Panc1 (cell line): ENCODE results near the gene MACROD1. TPM values are rescaled to one million over a fixed set of nuclear protein-coding genes. Genes with fewer than 3 reads are reported as not detected.

Experiments
- ATAC-seq: fragments of 200-7000 bp; cut with Tn5 transposase; 2 replicates; pipeline ENCODE4 v1.9.1; 2020; ENCODE audit warnings: mild to moderate bottlenecking, moderate library complexity
- BruUV-seq: library from RNA; stranded (reverse); fragments of 400-500 nt; replicated peaks from 2 replicates; lab custom pipeline; 2021; lab: Mats Ljungman, UMichigan
- CTCF ChIA-PET: fragments of 300-600 bp; sonication (Branson Sonifier 250); formaldehyde crosslinking; loops from one replicate; lab custom pipeline; 2022; ENCODE audit warnings: antibody characterized with exemption; lab: Charles Lee
- POLR2A ChIA-PET: fragments of 300-600 bp; sonication (Branson Sonifier 250); formaldehyde crosslinking; loops from one replicate; lab custom pipeline; 2022; ENCODE audit warnings: antibody characterized with exemption; lab: Charles Lee
- DNase-seq: peaks from one replicate; pipeline ENCODE4 v3.0.0-alpha.2; 2010; ENCODE audit warnings: low read depth, low spot score
- H3K27ac ChIP-seq: 2 replicates; pipeline ENCODE4 v1.5.1; 2011; ENCODE audit warnings: mild to moderate bottlenecking, low read length, inconsistent platforms
- H3K27me3 ChIP-seq: fragments of 200-500 bp; sonication (Bioruptor generic); 2 replicates; pipeline ENCODE4 v1.6.0; 2014; ENCODE audit warnings: low read length, inconsistent platforms; ENCODE audit not compliant: control insufficient read depth, insufficient read depth
- H3K36me3 ChIP-seq: fragments of 200-500 bp; sonication (Bioruptor generic); 2 replicates; pipeline ENCODE4 v1.5.1; 2014; ENCODE audit warnings: inconsistent platforms, mild to moderate bottlenecking, low read length, moderate library complexity; ENCODE audit not compliant: control insufficient read depth, insufficient read depth
- H3K4me1 ChIP-seq: 2 replicates; pipeline ENCODE4 v1.5.1; 2011; ENCODE audit warnings: inconsistent platforms, mild to moderate bottlenecking, low read length, moderate library complexity; ENCODE audit not compliant: control insufficient read depth, insufficient read depth
- H3K4me3 ChIP-seq, 2 experiments: 2 replicates each; pipeline ENCODE4 v1.5.1; 2011 to 2012; ENCODE audit warnings: low read depth in 2 of 2, low read length in 2 of 2, mild to moderate bottlenecking in 2 of 2, inconsistent platforms in 1 of 2, moderate library complexity in 1 of 2
- H3K9me3 ChIP-seq: fragments of 200-500 bp; sonication (Bioruptor generic); 2 replicates; pipeline ENCODE4 v1.5.1; 2014; ENCODE audit warnings: low read depth, mild to moderate bottlenecking, inconsistent platforms, low read length, moderate library complexity; ENCODE audit not compliant: control insufficient read depth, insufficient read depth
- CTCF ChIP-seq: fragments of 450-650 bp; IDR thresholded peaks from 2 replicates; pipeline ENCODE4 v1.5.1; 2017; ENCODE audit warnings: mild to moderate bottlenecking
- POLR2AphosphoS5 ChIP-seq: IDR thresholded peaks from 2 replicates; pipeline ENCODE4 v1.6.1; 2012; ENCODE audit warnings: mild to moderate bottlenecking, low read depth, low read length, moderate library complexity
- SIN3A ChIP-seq: IDR thresholded peaks from 2 replicates; pipeline ENCODE4 v1.6.1; 2012; ENCODE audit warnings: low read depth, mild to moderate bottlenecking, low read length, moderate library complexity, borderline replicate concordance; ENCODE audit not compliant: insufficient read depth
- TCF7L2 ChIP-seq: IDR thresholded peaks from 2 replicates; pipeline ENCODE4 v1.6.1; 2011; ENCODE audit warnings: mild to moderate bottlenecking, low read depth, low read length, inconsistent platforms
- in situ Hi-C: cut with HindIII; loops from 2 replicates; pipeline ENCODE4 v1.10.0; 2016; ENCODE audit warnings: low sequenced_read_pairs, low pct_unique_long_range_greater_than_20kb
- intact Hi-C: fragments of 100-400 bp; cut with micrococcal nuclease; formaldehyde crosslinking; loops from one replicate; pipeline ENCODE4 v1.10.0; 2022; ENCODE audit not compliant: unreplicated experiment
- total RNA-seq: library from RNA; stranded (reverse); gene quantifications from one replicate; pipeline ENCODE4 v1.2.1, GENCODE V29; 2021; ENCODE audit not compliant: unreplicated experiment
- TF ChIP-seq, protein P1 (sequence below), 2 experiments: IDR thresholded peaks; 2 replicates each; pipeline ENCODE4 v1.6.1; 2011 to 2012; ENCODE audit warnings: low read depth in 2 of 2, control low read depth in 1 of 2, low read length in 1 of 2, mild to moderate bottlenecking in 1 of 2, moderate library complexity in 1 of 2; ENCODE audit not compliant: insufficient read depth in 1 of 2

MACROD1 gene
- total RNA-seq, 1 experiment from 2014 or later: 16.8 TPM

DNA sequence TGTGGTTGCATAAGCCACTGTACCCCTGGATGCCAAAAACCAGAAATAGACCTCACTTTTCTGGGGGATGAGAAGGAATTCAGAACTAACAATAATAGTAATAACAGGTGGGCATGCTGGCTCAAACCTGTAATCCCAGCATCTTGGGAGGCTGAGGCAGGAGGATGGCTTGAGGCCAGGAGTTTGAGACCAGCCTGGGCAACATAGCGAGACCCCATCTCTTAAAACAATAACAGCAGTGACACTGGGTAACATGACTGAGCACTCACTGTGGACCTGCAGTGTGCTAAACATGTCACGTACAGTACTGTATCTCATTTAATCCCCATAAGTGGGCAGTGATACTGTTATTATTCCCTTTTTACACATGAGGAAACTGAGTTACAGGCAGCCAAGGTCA lies 120.2 kb downstream of the MACROD1 start:
- Histone ChIP-seq H3K27me3 (no peaks in the 10 kb centered on the region), H3K4me1 (no peaks in the 10 kb centered on the region), H3K36me3 (no peaks in the 10 kb centered on the region), H3K4me3 (no peak overlapping the region), H3K27ac (no peak overlapping the region), H3K9me3 (no peaks in the 10 kb centered on the region)
- CTCF ChIA-PET: no interaction called here
- TF ChIP-seq POLR2AphosphoS5 (no peak), SIN3A (no peak), CTCF (no peak), TCF7L2 (no peak)
- TF ChIP-seq, protein P1, sequence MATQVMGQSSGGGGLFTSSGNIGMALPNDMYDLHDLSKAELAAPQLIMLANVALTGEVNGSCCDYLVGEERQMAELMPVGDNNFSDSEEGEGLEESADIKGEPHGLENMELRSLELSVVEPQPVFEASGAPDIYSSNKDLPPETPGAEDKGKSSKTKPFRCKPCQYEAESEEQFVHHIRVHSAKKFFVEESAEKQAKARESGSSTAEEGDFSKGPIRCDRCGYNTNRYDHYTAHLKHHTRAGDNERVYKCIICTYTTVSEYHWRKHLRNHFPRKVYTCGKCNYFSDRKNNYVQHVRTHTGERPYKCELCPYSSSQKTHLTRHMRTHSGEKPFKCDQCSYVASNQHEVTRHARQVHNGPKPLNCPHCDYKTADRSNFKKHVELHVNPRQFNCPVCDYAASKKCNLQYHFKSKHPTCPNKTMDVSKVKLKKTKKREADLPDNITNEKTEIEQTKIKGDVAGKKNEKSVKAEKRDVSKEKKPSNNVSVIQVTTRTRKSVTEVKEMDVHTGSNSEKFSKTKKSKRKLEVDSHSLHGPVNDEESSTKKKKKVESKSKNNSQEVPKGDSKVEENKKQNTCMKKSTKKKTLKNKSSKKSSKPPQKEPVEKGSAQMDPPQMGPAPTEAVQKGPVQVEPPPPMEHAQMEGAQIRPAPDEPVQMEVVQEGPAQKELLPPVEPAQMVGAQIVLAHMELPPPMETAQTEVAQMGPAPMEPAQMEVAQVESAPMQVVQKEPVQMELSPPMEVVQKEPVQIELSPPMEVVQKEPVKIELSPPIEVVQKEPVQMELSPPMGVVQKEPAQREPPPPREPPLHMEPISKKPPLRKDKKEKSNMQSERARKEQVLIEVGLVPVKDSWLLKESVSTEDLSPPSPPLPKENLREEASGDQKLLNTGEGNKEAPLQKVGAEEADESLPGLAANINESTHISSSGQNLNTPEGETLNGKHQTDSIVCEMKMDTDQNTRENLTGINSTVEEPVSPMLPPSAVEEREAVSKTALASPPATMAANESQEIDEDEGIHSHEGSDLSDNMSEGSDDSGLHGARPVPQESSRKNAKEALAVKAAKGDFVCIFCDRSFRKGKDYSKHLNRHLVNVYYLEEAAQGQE (IDR thresholded peaks at IDR 0.05; ENCODE audit: insufficient read depth in 1 of 2, low read depth in 2 of 2, low read length in 1 of 2): no peak
- BruUV-seq: no TSS peak
- in situ Hi-C loops: no loop called here
- POLR2A ChIA-PET: no interaction called here
- no peak for DNase-seq
- intact Hi-C loops: no loop called here
- ATAC-seq: no peak

- ATAC-seq (no peak), DNase-seq (no peak)
- intact Hi-C loops: no loop called here
- in situ Hi-C loops: no loop called here
- TF ChIP-seq TCF7L2 (no peak), POLR2AphosphoS5 (no peak), CTCF (no peak), SIN3A (no peak)
- TF ChIP-seq, protein P1 (IDR thresholded peaks at IDR 0.05; ENCODE audit: insufficient read depth in 1 of 2, low read depth in 2 of 2, low read length in 1 of 2): no peak
- ChIA-PET CTCF (no interaction called here), POLR2A (interaction anchor here (0.6 kb wide), 1 partner anchor 84 kb away, joined by 3 read pairs; no protein-coding TSS in a partner anchor)
- no TSS peak for BruUV-seq
- Histone ChIP-seq H3K4me1 (no peaks in the 10 kb centered on the region), H3K4me3 (no peak overlapping the region), H3K9me3 (no peaks in the 10 kb centered on the region), H3K36me3 (no peaks in the 10 kb centered on the region), H3K27me3 (no peaks in the 10 kb centered on the region), H3K27ac (no peak overlapping the region)
These were observed 121.1 kb downstream of the MACROD1 start for GRCh38 chr11:64044730-64045393.
